Muscle of arm (tissue), 12 donors: ENCODE results near the gene TPPP2. TPM values are rescaled to one million over a fixed set of nuclear protein-coding genes. Genes with fewer than 3 reads are reported as not detected.

Source experiments
- DNase-seq: peaks from one replicate; pipeline ENCODE4 v3.0.0-alpha.2; 2013
- polyA plus RNA-seq, 12 donors: library from polyadenylated mRNA; unstranded; fragments of 120-200 nt; gene quantifications; one replicate each; pipeline ENCODE4 v1.2.1, GENCODE V29; 2013; ENCODE audit not compliant: insufficient read length in 12 of 12

Gene TPPP2
- polyA plus RNA-seq, 12 donors: 0.34 to 0.78 (median 0.59) TPM; not detected in 2

DNA sequence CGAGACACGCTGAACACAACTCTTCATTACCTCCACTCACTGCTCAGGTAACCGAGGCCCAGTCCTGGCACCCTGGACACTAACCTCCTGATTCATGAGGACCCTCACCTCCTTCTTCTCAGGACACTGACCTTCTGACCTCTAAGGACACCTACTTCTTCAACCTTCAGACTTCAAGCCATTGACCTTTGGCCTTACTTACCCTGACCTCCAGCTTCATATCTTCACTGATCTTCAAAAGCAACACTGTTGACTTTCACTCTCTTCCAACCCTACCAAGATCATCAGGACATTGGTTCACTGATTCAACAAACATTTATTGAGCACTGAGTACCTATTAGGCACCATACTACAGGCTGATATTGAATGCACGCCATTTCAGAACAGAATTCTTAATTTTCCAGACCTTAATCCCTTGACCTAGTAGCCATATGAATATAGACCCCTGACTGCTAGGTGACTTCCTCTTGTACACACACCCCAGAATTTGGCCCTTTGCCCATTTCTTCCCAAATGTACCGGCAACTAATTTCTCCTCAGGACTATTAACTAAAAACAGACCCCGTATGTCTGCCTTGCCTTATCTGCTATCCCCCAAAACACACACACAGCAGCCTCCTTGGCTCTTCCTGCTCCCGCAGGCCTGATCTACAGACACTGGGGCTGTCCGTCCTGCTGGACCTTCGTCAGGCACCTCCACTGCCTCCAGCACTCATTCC is 45.9 kb downstream of the TPPP2 start:
- DNase-seq: no peak

DNA sequence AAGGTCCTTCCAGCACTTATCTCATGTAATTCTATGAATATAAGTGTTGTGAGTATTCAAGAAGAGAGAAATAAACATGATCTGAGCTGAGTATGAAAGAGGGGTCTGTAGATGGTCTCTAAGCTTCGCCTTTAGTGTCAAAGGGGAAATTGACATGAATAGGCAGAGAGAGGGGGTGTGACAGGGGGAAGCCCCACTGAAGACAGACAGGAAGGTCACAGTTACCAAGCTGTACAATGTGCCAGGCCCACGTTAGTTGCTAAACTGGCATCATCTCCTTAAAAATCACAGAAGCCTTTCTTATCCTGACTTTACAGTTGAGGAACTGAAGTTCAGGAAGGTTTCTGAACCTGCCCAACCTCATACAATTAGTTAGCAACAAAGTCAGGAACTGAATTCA is 47.7 kb downstream of the TPPP2 start:
- no peak for DNase-seq

DNA sequence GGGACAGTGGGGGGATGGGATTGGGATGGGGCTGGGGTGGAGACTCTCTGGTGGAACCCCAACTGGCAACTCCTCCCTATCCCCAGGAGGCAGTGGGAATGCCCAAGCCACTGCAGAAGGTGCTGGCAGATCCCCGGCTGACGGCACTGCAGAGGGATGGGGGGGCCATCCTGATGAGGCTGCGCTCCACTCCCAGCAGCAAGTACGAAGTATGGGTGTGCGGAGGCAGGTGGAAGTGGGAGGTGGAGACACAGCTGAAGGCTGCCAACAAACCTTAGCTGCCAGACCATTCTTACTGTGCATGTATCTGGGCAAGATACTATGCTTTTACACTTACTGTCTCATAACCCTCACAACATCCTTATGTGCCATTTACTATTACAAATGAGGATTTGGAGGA is 48.3 kb downstream of the TPPP2 start:
- no peak for DNase-seq

DNA sequence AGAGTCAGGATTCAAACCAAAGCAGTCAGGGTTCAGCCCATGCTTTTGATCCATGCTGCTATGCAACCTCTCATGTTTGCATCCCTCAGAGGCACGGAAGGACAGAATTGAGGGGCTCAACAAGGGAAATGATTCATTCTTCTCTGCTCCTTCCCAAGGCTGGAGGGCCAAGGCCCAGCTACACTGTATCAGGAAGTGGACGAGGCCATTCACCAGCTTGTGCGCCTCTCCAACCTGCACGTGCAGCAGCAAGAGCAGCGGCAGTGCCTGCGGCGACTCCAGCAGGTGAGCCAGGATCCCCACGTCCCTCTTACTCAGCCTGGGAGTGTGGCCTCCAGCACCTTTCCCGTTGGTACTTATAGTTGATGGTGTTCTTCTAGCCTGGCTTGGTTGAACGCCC is 48.7 kb downstream of the TPPP2 start:
- no peak for DNase-seq

DNA sequence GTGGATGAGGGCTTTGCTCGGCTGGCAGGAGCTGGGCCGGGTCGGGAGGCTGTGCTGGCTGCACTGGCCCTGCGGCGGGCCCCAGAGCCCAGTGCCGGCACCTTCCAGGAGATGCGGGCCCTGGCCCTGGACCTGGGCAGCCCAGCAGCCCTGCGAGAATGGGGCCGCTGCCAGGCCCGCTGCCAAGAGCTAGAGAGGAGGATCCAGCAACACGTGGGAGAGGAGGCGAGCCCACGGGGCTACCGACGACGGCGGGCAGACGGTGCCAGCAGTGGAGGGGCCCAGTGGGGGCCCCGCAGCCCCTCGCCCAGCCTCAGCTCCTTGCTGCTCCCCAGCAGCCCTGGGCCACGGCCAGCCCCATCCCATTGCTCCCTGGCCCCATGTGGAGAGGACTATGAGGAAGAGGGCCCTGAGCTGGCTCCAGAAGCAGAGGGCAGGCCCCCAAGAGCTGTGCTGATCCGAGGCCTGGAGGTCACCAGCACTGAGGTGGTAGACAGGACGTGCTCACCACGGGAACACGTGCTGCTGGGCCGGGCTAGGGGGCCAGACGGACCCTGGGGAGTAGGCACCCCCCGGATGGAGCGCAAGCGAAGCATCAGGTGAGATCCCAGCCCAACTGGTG is 51.6 kb downstream of the TPPP2 start:
- DNase-seq: no peak

Other genes with a start within 250 kb of the TPPP2 start
- 10 to 100 TPM in 2 of 12 donors, 1 to 10 TPM in 9, not detected in 1; 3.9 to 18.6 (median 5.9) TPM for gene RNASE6, start 248.9 kb upstream of the TPPP2 start, polyA plus RNA-seq
- gene RNASE1, start 227.4 kb upstream of the TPPP2 start, polyA plus RNA-seq: 100 to 1,000 TPM in 11 of 12 donors, not detected in 1; 135 to 267 (median 179) TPM
- gene RNASE3, start 138.8 kb upstream of the TPPP2 start, polyA plus RNA-seq: 1 to 10 TPM in 1 of 12 donors, under 1 TPM in 2, not detected in 9; 0.30 to 6.1 (median 0.63) TPM
- 10 to 100 TPM in 1 of 12 donors, 1 to 10 TPM in 1, under 1 TPM in 7, not detected in 3; 0.40 to 13.3 (median 0.72) TPM for gene RNASE2, start 74.7 kb upstream of the TPPP2 start, polyA plus RNA-seq
- gene METTL17, start 40.2 kb upstream of the TPPP2 start, polyA plus RNA-seq: 10 to 100 TPM in 11 of 12 donors, not detected in 1; 41.2 to 84.2 (median 63.5) TPM
- gene SLC39A2, start 30.9 kb upstream of the TPPP2 start, polyA plus RNA-seq: 1 to 10 TPM in 2 of 12 donors, under 1 TPM in 2, not detected in 8; 0.15 to 1.6 (median 0.81) TPM
- 100 to 1,000 TPM in 11 of 12 donors, not detected in 1; 110 to 226 (median 185) TPM for gene NDRG2, start 5.2 kb upstream of the TPPP2 start, polyA plus RNA-seq
- under 1 TPM in 6 of 12 donors, not detected in 6; 0.14 to 0.31 (median 0.24) TPM for gene RNASE13, start 4.6 kb downstream of the TPPP2 start, polyA plus RNA-seq
- under 1 TPM in 5 of 12 donors, not detected in 7; 0.11 to 0.40 (median 0.16) TPM for gene RNASE7, start 12.1 kb downstream of the TPPP2 start, polyA plus RNA-seq
- gene RNASE8, start 27.6 kb downstream of the TPPP2 start, polyA plus RNA-seq: not detected
- 100 to 1,000 TPM in 1 of 12 donors, 10 to 100 TPM in 11; 52.3 to 196 (median 66.0) TPM for gene ARHGEF40, start 40.1 kb downstream of the TPPP2 start, polyA plus RNA-seq
- gene ZNF219, start 68.4 kb downstream of the TPPP2 start, polyA plus RNA-seq: 10 to 100 TPM in 11 of 12 donors, not detected in 1; 11.1 to 32.5 (median 14.7) TPM
- gene TMEM253, start 70.8 kb downstream of the TPPP2 start, polyA plus RNA-seq: under 1 TPM in 10 of 12 donors, not detected in 2; 0.27 to 0.82 (median 0.52) TPM
- under 1 TPM in 2 of 12 donors, not detected in 10; 0.03 to 0.05 TPM for gene OR5AU1, start 125.8 kb downstream of the TPPP2 start, polyA plus RNA-seq
- gene HNRNPC, start 239.2 kb downstream of the TPPP2 start, polyA plus RNA-seq: 100 to 1,000 TPM in 11 of 12 donors, not detected in 1; 385 to 728 (median 453) TPM
- gene RPGRIP1, start 249.9 kb downstream of the TPPP2 start, polyA plus RNA-seq: under 1 TPM in 10 of 12 donors, not detected in 2; 0.26 to 0.86 (median 0.50) TPM